GM12872 (cell line): ENCODE measurements around the gene TMEM192.
A peak's percentile ranks its signal among the peaks of the same experiment; 100 is the strongest.

Source experiments
- CTCF ChIP-seq: IDR thresholded peaks from 3 replicates; pipeline ENCODE4 v1.5.1; 2011; ENCODE audit warnings: low read depth, mild to moderate bottlenecking, low read length, moderate library complexity; ENCODE audit not compliant: insufficient read depth

TMEM192 gene

GRCh38 chr4:165112368-165113121 lies at the start of gene TMEM192:
Gene TMEM192, minus strand, starts transcription at chr4:165112860. Its CDS starts 87 bp downstream, at chr4:165112773.
- peak; percentile 47 for TF ChIP-seq CTCF

- TF ChIP-seq CTCF = no peak
Measured at GRCh38 chr4:165158762-165159161, 46.1 kb upstream of the TMEM192 start.

GRCh38 chr4:165156906-165157305 lies 44.2 kb upstream of the TMEM192 start:
- TF ChIP-seq CTCF = no peak

DNA sequence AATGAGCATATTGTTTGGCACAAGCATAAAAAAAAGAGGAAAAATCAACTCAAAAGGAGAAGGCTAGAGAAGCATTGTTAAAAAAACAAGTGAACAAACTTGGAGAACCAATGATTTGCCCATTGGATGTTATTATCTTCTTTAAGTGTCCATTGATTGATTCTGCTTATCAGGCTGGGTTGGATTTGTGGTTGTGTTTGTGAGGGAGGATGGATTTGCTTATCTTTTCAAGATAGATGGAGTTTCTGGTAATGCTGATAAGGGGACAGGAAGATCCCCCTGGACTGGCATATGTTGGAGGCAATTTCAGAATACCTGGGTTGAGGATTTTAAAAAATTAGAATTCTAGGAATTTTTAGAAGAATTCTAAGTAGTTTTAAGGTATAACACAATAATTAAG lies 41.8 kb upstream of the TMEM192 start:
- TF ChIP-seq CTCF = no peak

GRCh38 chr4:165152527-165152926 lies 39.9 kb upstream of the TMEM192 start:
- TF ChIP-seq CTCF = no peak

DNA sequence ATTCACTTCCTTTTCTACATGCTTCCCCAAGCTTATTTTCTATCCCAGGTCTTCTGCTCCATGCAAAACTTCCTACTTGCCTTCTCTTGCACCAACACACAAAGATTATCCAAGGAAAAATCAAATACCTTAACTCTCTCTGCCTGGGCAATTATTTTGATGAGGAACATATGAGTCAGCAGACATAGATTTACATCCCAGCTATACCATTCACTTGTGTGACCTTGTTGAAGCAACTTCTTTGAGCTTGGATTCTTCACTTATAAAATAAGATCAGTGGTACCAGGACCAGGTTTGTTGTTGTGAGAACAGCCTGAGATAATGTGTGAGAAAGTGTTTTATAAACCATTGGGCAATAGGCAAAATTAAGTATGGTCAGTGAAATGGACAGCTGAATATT lies 39.1 kb upstream of the TMEM192 start:
- TF ChIP-seq CTCF = no peak

GRCh38 chr4:165150545-165150944 lies 37.9 kb upstream of the TMEM192 start:
- TF ChIP-seq CTCF = no peak

DNA sequence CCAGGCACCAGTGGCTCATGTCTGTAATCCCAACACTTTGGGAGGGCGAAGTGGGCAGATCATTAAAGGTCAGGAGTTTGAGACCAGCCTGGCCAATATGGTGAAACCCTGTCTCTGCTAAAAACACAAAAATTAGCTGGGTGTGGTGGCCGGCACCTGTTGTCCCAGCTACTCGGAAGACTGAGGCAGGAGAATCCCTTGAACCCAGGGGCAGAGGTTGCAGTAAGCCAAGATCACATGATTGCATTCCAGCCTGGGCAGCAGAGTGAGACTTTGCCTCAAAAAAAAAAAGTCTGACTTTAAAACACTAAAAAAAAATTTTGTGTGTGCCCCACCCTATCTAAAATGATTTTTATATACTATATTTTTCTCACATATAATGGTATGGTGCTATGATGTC lies 26.2 kb upstream of the TMEM192 start:
- TF ChIP-seq CTCF = no peak
